ENCODE data around the gene MEGF9.

- no peak for TF ChIP-seq EZH2 (IDR thresholded peaks at IDR 0.05; ENCODE audit: borderline replicate concordance)
- no peak for TF ChIP-seq CTCF (IDR thresholded peaks at IDR 0.05; ENCODE audit: poor library complexity)
- no peak for TF ChIP-seq EZH2phosphoT487 (IDR thresholded peaks at IDR 0.05; ENCODE audit: low read depth, severe bottlenecking, unreplicated experiment)
These were observed 45.6 kb upstream of the MEGF9 start for GRCh38 chr9:120759755-120760400.
